Glutamatergic neuron (in vitro differentiated cells): ENCODE results near the gene SRSF8. TPM values are rescaled to one million over a fixed set of nuclear protein-coding genes. Genes with fewer than 3 reads are reported as not detected.
A peak's percentile ranks its signal among the peaks of the same experiment; 100 is the strongest.

Experiments
- DNase-seq: peaks from one replicate; pipeline ENCODE4 v3.0.0; 2022
- H3K27ac Mint-ChIP-seq: one replicate; pipeline ENCODE4 v1.8.0; 2020; ENCODE audit warnings: mild to moderate bottlenecking, mixed read lengths, inconsistent platforms; ENCODE audit not compliant: unreplicated experiment
- H3K27me3 Mint-ChIP-seq: one replicate; pipeline ENCODE4 v1.8.0; 2020; ENCODE audit warnings: mild to moderate bottlenecking, moderate library complexity, mixed read lengths, inconsistent platforms; ENCODE audit not compliant: unreplicated experiment
- H3K36me3 Mint-ChIP-seq: one replicate; pipeline ENCODE4 v1.8.0; 2020; ENCODE audit warnings: mild to moderate bottlenecking, mixed read lengths, inconsistent platforms; ENCODE audit not compliant: unreplicated experiment
- H3K4me1 Mint-ChIP-seq: one replicate; pipeline ENCODE4 v1.8.0; 2020; ENCODE audit warnings: mild to moderate bottlenecking, low read depth, mixed read lengths, inconsistent platforms; ENCODE audit not compliant: unreplicated experiment
- H3K4me3 Mint-ChIP-seq: one replicate; pipeline ENCODE4 v1.8.0; 2020; ENCODE audit warnings: mild to moderate bottlenecking, mixed read lengths, inconsistent platforms; ENCODE audit not compliant: unreplicated experiment
- H3K9me3 Mint-ChIP-seq: one replicate; pipeline ENCODE4 v1.8.0; 2020; ENCODE audit warnings: mild to moderate bottlenecking, moderate library complexity, mixed read lengths, inconsistent platforms; ENCODE audit not compliant: unreplicated experiment
- CTCF ChIP-seq: fragments of 200-600 bp; sonication (generic); IDR thresholded peaks from one replicate; pipeline ENCODE4 v1.5.0; 2021; ENCODE audit not compliant: partially characterized antibody, unreplicated experiment
- total RNA-seq: library from RNA; stranded (reverse); fragmentation: NEBNext Ultra II Directional; extraction: Animal tissue kit (Norgen Biotek cat#: 25700); gene quantifications from one replicate; pipeline ENCODE4 v1.2.1, GENCODE V29; 2021; ENCODE audit not compliant: unreplicated experiment

Gene SRSF8
- total RNA-seq, 1 donor from 2014 or later: 45.2 TPM

- Mint-ChIP-seq H3K27ac (no peak overlapping the region), H3K36me3 (no peaks in the 10 kb centered on the region), H3K4me1 (no peaks in the 10 kb centered on the region), H3K9me3 (no peaks in the 10 kb centered on the region), H3K27me3 (peaks cover 5% of the 10 kb centered on the region), H3K4me3 (no peak overlapping the region)
- no peak for TF ChIP-seq CTCF
- no peak for DNase-seq
Measured at GRCh38 chr11:95057959-95058358, 8.8 kb upstream of the SRSF8 start.

GRCh38 chr11:95058621-95059020, 8.1 kb upstream of the SRSF8 start:
- no peak for TF ChIP-seq CTCF
- no peak for DNase-seq
- no peaks in the 10 kb centered on the region for H3K4me1 Mint-ChIP-seq
- no peak overlapping the region for H3K27ac Mint-ChIP-seq
- H3K4me3 Mint-ChIP-seq: no peak overlapping the region
- H3K9me3 Mint-ChIP-seq: no peaks in the 10 kb centered on the region
- H3K27me3 Mint-ChIP-seq: peaks cover 4% of the 10 kb centered on the region
- no peaks in the 10 kb centered on the region for H3K36me3 Mint-ChIP-seq

- Mint-ChIP-seq H3K4me1 (no peaks in the 10 kb centered on the region), H3K4me3 (no peak overlapping the region), H3K27me3 (peaks cover 2% of the 10 kb centered on the region), H3K36me3 (no peaks in the 10 kb centered on the region), H3K9me3 (no peaks in the 10 kb centered on the region), H3K27ac (no peak overlapping the region)
- DNase-seq: no peak
- no peak for TF ChIP-seq CTCF
Measured at GRCh38 chr11:95059046-95059445, 7.7 kb upstream of the SRSF8 start.

- H3K4me1 Mint-ChIP-seq: peaks cover 4% of the 10 kb centered on the region
- no peak overlapping the region for H3K4me3 Mint-ChIP-seq
- H3K27me3 Mint-ChIP-seq: peaks cover 3% of the 10 kb centered on the region
- TF ChIP-seq CTCF: no peak
- peaks cover 7% of the 10 kb centered on the region for H3K9me3 Mint-ChIP-seq
- no peak overlapping the region for H3K27ac Mint-ChIP-seq
- no peaks in the 10 kb centered on the region for H3K36me3 Mint-ChIP-seq
- DNase-seq: no peak
Measured at GRCh38 chr11:95065336-95065735, 1.4 kb upstream of the SRSF8 start.

- Mint-ChIP-seq H3K36me3 (no peaks in the 10 kb centered on the region), H3K4me3 (peak overlapping the region; percentile 97), H3K4me1 (peaks cover 4% of the 10 kb centered on the region), H3K27ac (peak overlapping the region; percentile 100), H3K27me3 (peaks cover 3% of the 10 kb centered on the region), H3K9me3 (peaks cover 7% of the 10 kb centered on the region)
- TF ChIP-seq CTCF: peak; percentile 51
- peak; percentile 87 for DNase-seq
Measured at GRCh38 chr11:95067039-95067840, 521 bp downstream of the SRSF8 start.
